Measurements from ENCODE around the gene B4GALNT1.

DNA sequence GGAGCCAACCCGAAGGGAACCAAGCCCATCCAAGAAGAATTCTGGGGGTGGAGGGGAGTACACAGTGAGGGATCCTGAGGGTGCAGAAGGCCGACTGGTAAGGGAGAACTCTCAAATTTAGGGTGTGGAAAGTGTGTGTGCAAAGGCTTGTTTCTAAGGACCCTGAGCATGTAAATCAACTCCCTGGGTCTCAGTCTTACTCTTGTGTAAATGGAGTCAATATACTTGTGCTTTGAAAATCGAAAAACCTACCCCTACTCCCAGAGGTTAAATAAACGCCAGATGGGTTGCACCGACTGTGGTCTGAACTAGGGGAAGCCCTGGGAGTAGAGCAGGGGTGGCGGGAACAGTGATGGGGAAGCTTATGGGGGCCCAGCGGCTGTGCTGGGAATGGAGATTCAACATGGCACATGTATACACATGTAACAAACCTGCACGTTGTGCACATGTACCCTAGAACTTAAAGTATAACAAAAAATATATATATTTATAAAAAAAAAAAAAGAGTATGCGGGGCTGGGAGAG is 6.0 kb downstream of the B4GALNT1 start:
- TF ChIP-seq, protein P1, sequence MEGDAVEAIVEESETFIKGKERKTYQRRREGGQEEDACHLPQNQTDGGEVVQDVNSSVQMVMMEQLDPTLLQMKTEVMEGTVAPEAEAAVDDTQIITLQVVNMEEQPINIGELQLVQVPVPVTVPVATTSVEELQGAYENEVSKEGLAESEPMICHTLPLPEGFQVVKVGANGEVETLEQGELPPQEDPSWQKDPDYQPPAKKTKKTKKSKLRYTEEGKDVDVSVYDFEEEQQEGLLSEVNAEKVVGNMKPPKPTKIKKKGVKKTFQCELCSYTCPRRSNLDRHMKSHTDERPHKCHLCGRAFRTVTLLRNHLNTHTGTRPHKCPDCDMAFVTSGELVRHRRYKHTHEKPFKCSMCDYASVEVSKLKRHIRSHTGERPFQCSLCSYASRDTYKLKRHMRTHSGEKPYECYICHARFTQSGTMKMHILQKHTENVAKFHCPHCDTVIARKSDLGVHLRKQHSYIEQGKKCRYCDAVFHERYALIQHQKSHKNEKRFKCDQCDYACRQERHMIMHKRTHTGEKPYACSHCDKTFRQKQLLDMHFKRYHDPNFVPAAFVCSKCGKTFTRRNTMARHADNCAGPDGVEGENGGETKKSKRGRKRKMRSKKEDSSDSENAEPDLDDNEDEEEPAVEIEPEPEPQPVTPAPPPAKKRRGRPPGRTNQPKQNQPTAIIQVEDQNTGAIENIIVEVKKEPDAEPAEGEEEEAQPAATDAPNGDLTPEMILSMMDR (IDR thresholded peaks at IDR 0.05; ENCODE audit: low read depth, low read length, missing input control), result no peak
- TF ChIP-seq YY1 (IDR thresholded peaks at IDR 0.05) (no peak), RXRA (IDR thresholded peaks at IDR 0.05) (no peak), RAD21 (IDR thresholded peaks at IDR 0.05) (no peak), TAF1 (conservative IDR thresholded peaks at IDR 0.05) (no peak), FOXA1 (IDR thresholded peaks at IDR 0.05) (no peak), SP1 (IDR thresholded peaks at IDR 0.05) (no peak), REST (IDR thresholded peaks at IDR 0.05) (no peak), ATF3 (IDR thresholded peaks at IDR 0.05) (no peak), HNF4G (IDR thresholded peaks at IDR 0.05) (no peak), GABPA (IDR thresholded peaks at IDR 0.05 in 1 of 2, conservative IDR thresholded peaks at IDR 0.05 in 1 of 2) (no peak), EGR1 (IDR thresholded peaks at IDR 0.05; ENCODE audit: low read depth in 2 of 2) (no peak)
- TF ChIP-seq, protein P2, sequence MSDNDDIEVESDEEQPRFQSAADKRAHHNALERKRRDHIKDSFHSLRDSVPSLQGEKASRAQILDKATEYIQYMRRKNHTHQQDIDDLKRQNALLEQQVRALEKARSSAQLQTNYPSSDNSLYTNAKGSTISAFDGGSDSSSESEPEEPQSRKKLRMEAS (IDR thresholded peaks at IDR 0.05), result no peak

Measured in liver (tissue), 3 donors.